G401.6 (cell line): ENCODE measurements around the gene CHST13.

Source experiments
- FAIRE-seq: peaks from 2 replicates; lab custom pipeline; 2012; peaks lifted over from hg19 to GRCh38; lab: Jason Lieb, UNC

The CHST13 gene

GRCh38 chr3:126542340-126543241 lies 18.6 kb downstream of the CHST13 start:
- no peak for FAIRE-seq

- no peak for FAIRE-seq
Measured at GRCh38 chr3:126543457-126544061, 19.6 kb downstream of the CHST13 start.

- FAIRE-seq = no peak
Measured at GRCh38 chr3:126544596-126545281, 20.8 kb downstream of the CHST13 start.

GRCh38 chr3:126545544-126545943 lies 21.6 kb downstream of the CHST13 start:
- no peak for FAIRE-seq

GRCh38 chr3:126546013-126546412 lies 22.1 kb downstream of the CHST13 start:
- no peak for FAIRE-seq

GRCh38 chr3:126546549-126547239 lies 22.7 kb downstream of the CHST13 start:
- no peak for FAIRE-seq

GRCh38 chr3:126547721-126548120 lies 23.8 kb downstream of the CHST13 start:
- no peak for FAIRE-seq

- FAIRE-seq = no peak
Measured at GRCh38 chr3:126548556-126549466, 24.9 kb downstream of the CHST13 start.

GRCh38 chr3:126549861-126550487 lies 26.0 kb downstream of the CHST13 start:
- no peak for FAIRE-seq

- no peak for FAIRE-seq
Measured at GRCh38 chr3:126550488-126551051, 26.6 kb downstream of the CHST13 start.

- no peak for FAIRE-seq
Measured at GRCh38 chr3:126551121-126551838, 27.3 kb downstream of the CHST13 start.

- FAIRE-seq = no peak
Measured at GRCh38 chr3:126551839-126552687, 28.1 kb downstream of the CHST13 start.

GRCh38 chr3:126552688-126553283 lies 28.8 kb downstream of the CHST13 start:
- no peak for FAIRE-seq

GRCh38 chr3:126553284-126554084 lies 29.5 kb downstream of the CHST13 start:
- no peak for FAIRE-seq

- FAIRE-seq = no peak
Measured at GRCh38 chr3:126554560-126555525, 30.9 kb downstream of the CHST13 start.
